Heart left ventricle (tissue), 16 donors: ENCODE data around the gene PNPLA1. TPM values are rescaled to one million over a fixed set of nuclear protein-coding genes. Genes with fewer than 3 reads are reported as not detected.
A peak's percentile ranks its signal among the peaks of the same experiment; 100 is the strongest.

Experiments used
- ATAC-seq, 4 donors: fragments of 200-7000 bp; cut with Tn5 transposase; one replicate each; pipeline ENCODE4 v1.9.1; 2020 to 2022; ENCODE audit warnings: moderate library complexity in 4 of 4, mild to moderate bottlenecking in 3 of 4, moderate number of reproducible peaks in 1 of 4
- DNase-seq, 5 donors: peaks; one replicate each; pipeline ENCODE4 v3.0.0-alpha.2; 2020
- H3K27ac ChIP-seq, 12 donors: fragments of 200-600 bp; sonication (generic) in 4 of 12; one replicate each; pipeline versions ENCODE4 v1.5.0 to v1.8.0; 2016 to 2022; ENCODE audit warnings: mild to moderate bottlenecking in 2 of 12
- H3K27me3 ChIP-seq, 9 donors: fragments of 200-600 bp; sonication (generic) in 2 of 9; one replicate each; pipeline versions ENCODE4 v1.5.1 to v1.8.0; 2016 to 2022; ENCODE audit warnings: mild to moderate bottlenecking in 3 of 9
- H3K36me3 ChIP-seq, 9 donors: fragments of 200-600 bp; sonication (generic) in 2 of 9; one replicate each; pipeline versions ENCODE4 v1.5.0 to v1.8.0; 2018 to 2022; ENCODE audit warnings: mild to moderate bottlenecking in 2 of 9
- H3K4me1 ChIP-seq, 12 donors: fragments of 200-600 bp; sonication (generic) in 4 of 12; one replicate each; pipeline versions ENCODE4 v1.5.0 to v1.8.0; 2016 to 2022; ENCODE audit warnings: mild to moderate bottlenecking in 3 of 12
- H3K4me3 ChIP-seq, 12 donors: fragments of 200-600 bp; sonication (generic) in 4 of 12; one replicate each; pipeline versions ENCODE4 v1.5.0 to v1.8.0; 2017 to 2022; ENCODE audit warnings: mild to moderate bottlenecking in 9 of 12, moderate library complexity in 4 of 12
- H3K9me3 ChIP-seq, 12 donors: fragments of 200-600 bp; sonication (generic) in 4 of 12; one replicate each; pipeline versions ENCODE4 v1.5.0 to v1.8.0; 2016 to 2022; ENCODE audit warnings: mild to moderate bottlenecking in 1 of 12
- POLR2A ChIP-seq, 2 donors: fragments of 450-650 bp; IDR thresholded peaks; one replicate each; pipeline ENCODE4 v1.6.1; 2017; ENCODE audit warnings: antibody characterized with exemption in 2 of 2, mild to moderate bottlenecking in 2 of 2, moderate library complexity in 2 of 2
- WGBS, 4 donors: extraction: QIAGEN DNeasy Blood & Tissue Kit in 2 of 4; methylation state at CpG; one replicate each; pipeline versions ENCODE4 v1.1.5 to v1.1.7; 2013 to 2018; 5-methylcytosine and 5-hydroxymethylcytosine counted together
- intact Hi-C, 10 donors: fragments of 100-400 bp; cut with DNase I; formaldehyde crosslinking; loops; one replicate each; pipeline versions ENCODE4 v1.11.1 to v1.14.2; 2022
- polyA plus RNA-seq, 2 donors: library from polyadenylated mRNA; stranded (reverse); fragments of 200-250 nt; gene quantifications; one replicate each; pipeline ENCODE4 v1.2.3, GENCODE V29; 2013
- total RNA-seq, 9 donors: library from RNA; depleted of rRNA in 2 of 9; stranded (reverse); fragments of >200 nt in 2 of 9; fragmentation: NEBNext Ultra II Directional in 3 of 9; extraction: Animal tissue kit (Norgen Biotek cat#: 25700) in 3 of 9; gene quantifications; one replicate each; pipeline versions ENCODE4 v1.1.0 to v1.2.4, GENCODE V29; 2016 to 2023
- TF ChIP-seq, protein P1 (sequence below), 12 donors: fragments of 200-600 bp; sonication (generic) in 4 of 12; IDR thresholded peaks; one replicate each; pipeline versions ENCODE4 v1.5.0 to v1.8.0; 2018 to 2022; ENCODE audit warnings: antibody characterized with exemption in 12 of 12, mild to moderate bottlenecking in 5 of 12
- donor health status: ischemic (EF 13 %, LVEDD 7.1; RV severe dilation, severe dysfunction).
- donor health status: healthy with polysubstance abuse.
- donor health status: DM: no; HTN: yes; CAD: no.
- donor health status: DM: no; HTN: no; CAD: no.
- donor health status: ischemic (EF 25% LVEDD 6.9; RV normal size, moderate dysfunction).
- donor health status: ischemic (EF 25% LVEDD 5.7; RV mildly dilated, moderate dysfunction).
- donor health status: healthy.
- donor health status: DM: yes; HTN: yes; CAD: no.
- donor health status: ischemic (EF 35%, LVEDD 5.7; RV mildly dilated, moderate dysfunction).
- donor health status: nonischemic (EF 11% LVEDD 7.7; RV severe dilation, severe dysfunction).
- donor health status: DM: yes; HTN: yes; CAD: no.
- donor health status: PGD.
- donor health status: ischemic (EF 29% LVEDD 5.4; RV normal size, mild dysfunction).
- donor health status: nonischemic (EF 23%, LVEDD 6.1; RV moderate dilation, normal function).

The PNPLA1 gene
- total and polyA plus RNA-seq, 11 donors = 0.06 to 0.41 TPM; not detected in 9

DNA sequence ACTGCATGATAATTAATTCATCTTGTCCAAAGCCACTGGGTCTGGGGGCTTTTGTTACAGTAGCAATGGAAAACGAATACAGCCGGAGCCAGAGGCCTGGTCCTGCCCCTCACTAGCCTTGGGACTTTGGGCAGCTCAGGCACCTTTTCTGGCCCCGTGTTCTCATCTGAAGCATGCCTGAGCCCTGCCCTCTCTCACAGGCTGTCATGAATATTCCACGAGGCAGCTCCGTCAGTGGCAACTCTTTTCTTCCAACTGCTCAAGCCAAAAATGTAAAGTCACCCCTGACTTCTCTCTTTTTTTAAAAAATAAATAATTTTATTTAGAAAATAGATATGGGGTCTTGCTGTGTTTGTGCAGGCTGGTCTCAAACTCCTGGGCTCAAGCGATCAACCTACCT is 61.5 kb downstream of the PNPLA1 start:
- ATAC-seq (no peak), DNase-seq (no peak)
- Histone ChIP-seq H3K36me3 (no peaks in the 10 kb centered on the region), H3K4me3 (no peak overlapping the region), H3K27me3 (peaks cover 0 to 46% (median 9%) of the 10 kb centered on the region in 9 donors), H3K4me1 (peaks cover 0 to 18% (median 11%) of the 10 kb centered on the region in 12 donors), H3K9me3 (no peaks in the 10 kb centered on the region), H3K27ac (no peak overlapping the region)
- intact Hi-C loops = no loop called here
- 85 to 95% (median 94%) methylated on average over 6 of the region's 6 CpGs for WGBS, 4 donors
- TF ChIP-seq, protein P1, sequence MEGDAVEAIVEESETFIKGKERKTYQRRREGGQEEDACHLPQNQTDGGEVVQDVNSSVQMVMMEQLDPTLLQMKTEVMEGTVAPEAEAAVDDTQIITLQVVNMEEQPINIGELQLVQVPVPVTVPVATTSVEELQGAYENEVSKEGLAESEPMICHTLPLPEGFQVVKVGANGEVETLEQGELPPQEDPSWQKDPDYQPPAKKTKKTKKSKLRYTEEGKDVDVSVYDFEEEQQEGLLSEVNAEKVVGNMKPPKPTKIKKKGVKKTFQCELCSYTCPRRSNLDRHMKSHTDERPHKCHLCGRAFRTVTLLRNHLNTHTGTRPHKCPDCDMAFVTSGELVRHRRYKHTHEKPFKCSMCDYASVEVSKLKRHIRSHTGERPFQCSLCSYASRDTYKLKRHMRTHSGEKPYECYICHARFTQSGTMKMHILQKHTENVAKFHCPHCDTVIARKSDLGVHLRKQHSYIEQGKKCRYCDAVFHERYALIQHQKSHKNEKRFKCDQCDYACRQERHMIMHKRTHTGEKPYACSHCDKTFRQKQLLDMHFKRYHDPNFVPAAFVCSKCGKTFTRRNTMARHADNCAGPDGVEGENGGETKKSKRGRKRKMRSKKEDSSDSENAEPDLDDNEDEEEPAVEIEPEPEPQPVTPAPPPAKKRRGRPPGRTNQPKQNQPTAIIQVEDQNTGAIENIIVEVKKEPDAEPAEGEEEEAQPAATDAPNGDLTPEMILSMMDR (IDR thresholded peaks at IDR 0.05) = no peak
- TF ChIP-seq POLR2A (IDR thresholded peaks at IDR 0.05) = no peak

DNA sequence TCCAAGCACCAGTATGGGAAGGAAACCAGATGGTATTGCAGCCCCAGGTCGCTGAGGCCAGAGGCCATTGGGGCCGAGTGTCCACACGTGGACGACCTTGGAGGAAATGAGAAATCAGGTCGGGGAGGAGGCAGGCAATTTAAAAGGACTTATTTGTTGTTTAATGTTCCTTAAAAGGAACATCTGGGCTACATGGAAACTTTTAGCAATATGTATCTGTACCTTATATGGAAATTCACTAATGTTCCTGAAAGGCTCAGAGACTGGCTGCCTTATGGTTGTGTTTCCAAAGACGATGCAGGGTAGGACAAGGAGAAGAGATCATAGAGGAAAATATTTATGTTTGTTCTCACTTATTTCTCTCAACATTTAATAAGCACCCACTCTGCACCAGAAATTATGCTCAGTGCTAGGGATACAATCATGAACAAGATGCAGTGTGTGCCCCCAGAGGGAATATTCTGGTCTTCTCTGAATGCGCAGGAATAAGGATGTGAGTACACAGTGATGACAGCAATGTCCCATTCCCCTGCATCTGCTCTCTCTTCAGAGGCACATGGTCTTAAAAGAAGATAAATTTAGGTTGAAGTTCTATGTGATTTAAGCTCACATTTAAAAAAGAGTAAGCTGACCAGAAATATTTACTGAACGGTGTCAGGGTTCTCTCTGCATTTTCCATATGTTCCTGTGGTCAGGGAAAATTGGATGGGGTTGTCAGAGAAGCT is 63.5 kb downstream of the PNPLA1 start:
- no peaks in the 10 kb centered on the region for H3K9me3 ChIP-seq
- intact Hi-C loops = no loop called here
- peaks cover 0 to 46% (median 9%) of the 10 kb centered on the region in 9 donors for H3K27me3 ChIP-seq
- H3K36me3 ChIP-seq = no peaks in the 10 kb centered on the region
- ATAC-seq = no peak
- no peak overlapping the region for H3K27ac ChIP-seq
- TF ChIP-seq POLR2A (IDR thresholded peaks at IDR 0.05) = no peak
- TF ChIP-seq, protein P1 (IDR thresholded peaks at IDR 0.05) = no peak
- H3K4me1 ChIP-seq = peaks cover 0 to 18% (median 11%) of the 10 kb centered on the region in 12 donors
- WGBS, 4 donors = 64 to 74% (median 68%) methylated on average over 8 of the region's 8 CpGs
- DNase-seq = no peak
- H3K4me3 ChIP-seq = no peak overlapping the region

DNA sequence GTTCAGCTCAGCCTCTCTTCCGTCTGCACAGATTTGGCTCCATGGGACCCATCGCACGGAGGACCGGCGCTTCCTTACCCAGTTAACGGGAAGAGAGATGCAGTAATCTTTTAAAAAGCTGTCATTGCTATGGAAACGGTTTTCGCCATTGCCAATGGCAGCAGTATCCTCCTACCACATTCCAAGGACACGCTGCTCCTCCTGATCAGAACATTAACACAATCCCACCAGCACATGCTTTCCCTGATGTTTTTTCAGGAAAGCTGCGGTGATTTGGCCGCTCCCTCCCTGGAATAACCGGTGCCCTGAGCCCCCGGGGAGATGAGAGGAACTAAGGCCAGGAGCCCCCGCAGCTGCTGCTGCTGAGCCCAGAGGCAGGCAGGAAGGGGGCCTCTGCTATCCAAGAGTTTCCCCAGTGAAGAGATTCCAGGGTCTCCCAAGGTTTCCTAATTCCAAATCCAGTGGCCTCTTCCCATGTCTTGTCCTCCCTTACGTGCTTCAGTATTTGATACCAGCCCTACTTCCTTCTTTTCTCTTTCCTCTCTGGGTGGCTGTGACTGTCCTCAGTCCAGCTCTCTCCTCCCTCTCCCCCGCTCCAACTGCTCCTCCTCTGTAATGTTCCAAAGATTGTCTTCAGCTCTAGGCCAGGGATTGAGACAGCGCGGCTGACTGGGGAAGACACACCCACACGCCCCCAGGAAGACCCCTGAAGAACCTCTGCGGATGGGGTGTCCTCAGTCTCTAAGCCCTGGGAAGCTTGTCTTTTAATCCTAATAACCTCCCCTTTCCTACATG is 64.3 kb downstream of the PNPLA1 start:
- TF ChIP-seq, protein P1 (IDR thresholded peaks at IDR 0.05) = no peak
- no peak for TF ChIP-seq POLR2A (IDR thresholded peaks at IDR 0.05)
- intact Hi-C loops = no loop called here
- WGBS, 4 donors = 42 to 54% (median 50%) methylated on average over 20 of the region's 20 CpGs
- H3K27ac ChIP-seq = peak overlapping the region in 1 of 12 donors; percentile 4
- no peaks in the 10 kb centered on the region for H3K36me3 ChIP-seq
- H3K4me3 ChIP-seq = peak overlapping the region in 2 of 12 donors; percentile 20 to 34
- DNase-seq (no peak), ATAC-seq (peak; percentile 35 to 50 (median 44))
- H3K4me1 ChIP-seq = peaks cover 0 to 18% (median 11%) of the 10 kb centered on the region in 12 donors
- peaks cover 0 to 46% (median 9%) of the 10 kb centered on the region in 9 donors for H3K27me3 ChIP-seq
- H3K9me3 ChIP-seq = no peaks in the 10 kb centered on the region

DNA sequence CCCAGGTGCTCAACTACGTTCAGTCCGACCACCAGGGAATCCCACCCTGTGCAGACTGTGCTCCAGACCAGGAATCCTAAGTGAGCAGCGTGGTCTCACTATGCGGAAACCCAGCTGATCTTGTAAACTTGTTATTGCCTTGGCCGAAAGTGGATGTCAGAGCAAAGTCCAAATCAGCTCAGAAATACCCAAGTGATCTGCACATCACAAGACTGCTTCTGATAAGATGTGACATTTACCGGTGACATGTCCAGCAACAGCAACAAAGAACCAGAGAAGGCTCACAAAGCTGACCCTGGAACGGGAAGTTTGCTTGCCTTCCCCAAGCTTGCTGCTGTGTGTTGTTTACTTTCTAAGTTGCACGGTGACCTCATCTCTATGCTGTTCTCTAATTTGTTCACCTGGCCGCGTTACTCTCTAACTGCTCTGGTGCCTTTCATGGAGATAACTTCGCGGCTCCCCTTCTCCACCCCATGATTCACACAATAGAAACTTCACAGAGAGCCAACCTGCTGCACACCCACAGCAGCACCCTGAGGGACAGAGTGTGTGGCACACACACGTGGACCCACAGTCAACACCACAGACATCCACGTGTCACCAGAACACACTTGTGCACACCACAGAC is 65.1 kb downstream of the PNPLA1 start:
- ATAC-seq (peak in 2 of 4 donors; percentile 11 to 22), DNase-seq (no peak)
- H3K4me3 ChIP-seq = no peak overlapping the region
- 48 to 56% (median 54%) methylated on average over 14 of the region's 14 CpGs for WGBS, 4 donors
- TF ChIP-seq, protein P1 (IDR thresholded peaks at IDR 0.05) = no peak
- no peak for TF ChIP-seq POLR2A (IDR thresholded peaks at IDR 0.05)
- intact Hi-C loops = no loop called here
- no peaks in the 10 kb centered on the region for H3K36me3 ChIP-seq
- H3K9me3 ChIP-seq = no peaks in the 10 kb centered on the region
- peaks cover 0 to 18% (median 11%) of the 10 kb centered on the region in 12 donors for H3K4me1 ChIP-seq
- peak overlapping the region in 1 of 12 donors; percentile 4 for H3K27ac ChIP-seq
- H3K27me3 ChIP-seq = peaks cover 0 to 45% (median 9%) of the 10 kb centered on the region in 9 donors
